Measurements from ENCODE around the gene SOD3.

Gene SOD3

GRCh38 chr4:24775032-24775605 is 20.3 kb upstream of the SOD3 start:
- Histone ChIP-seq H3K27ac (ENCODE audit: insufficient read depth in 1 of 2, low read depth in 1 of 2, low read length in 2 of 2, poor library complexity in 1 of 2, severe bottlenecking in 2 of 2) (no peak overlapping the region), H3K9me3 (ENCODE audit: control extremely low read depth in 1 of 5, control insufficient read depth in 4 of 5, insufficient read depth in 2 of 5, low read depth in 1 of 5, low read length in 4 of 5) (no peaks in the 10 kb centered on the region), H3K27me3 (replicated peaks in 2 of 5; ENCODE audit: control insufficient read depth in 4 of 5, insufficient read depth in 5 of 5, low read length in 4 of 5) (peaks cover 0 to 2% (median 0%) of the 10 kb centered on the region in 5 experiments), H3K36me3 (ENCODE audit: control insufficient read depth in 4 of 4, insufficient read depth in 4 of 4, low read length in 3 of 4) (no peaks in the 10 kb centered on the region), H3K4me1 (ENCODE audit: control extremely low read depth in 1 of 4, control insufficient read depth in 4 of 4, insufficient read depth in 4 of 4, low read length in 3 of 4) (no peaks in the 10 kb centered on the region), H3K4me3 (ENCODE audit: control insufficient read depth in 1 of 7, extremely low read depth in 1 of 7, insufficient read depth in 4 of 7, low read depth in 2 of 7, low read length in 6 of 7) (no peak overlapping the region)
- CTCF ChIA-PET: no interaction called here
- no peak for DNase-seq
- POLR2A ChIA-PET: no interaction called here
- 100% methylated on average over 2 of the region's 2 CpGs for WGBS (ENCODE audit: insufficient coverage)

DNA sequence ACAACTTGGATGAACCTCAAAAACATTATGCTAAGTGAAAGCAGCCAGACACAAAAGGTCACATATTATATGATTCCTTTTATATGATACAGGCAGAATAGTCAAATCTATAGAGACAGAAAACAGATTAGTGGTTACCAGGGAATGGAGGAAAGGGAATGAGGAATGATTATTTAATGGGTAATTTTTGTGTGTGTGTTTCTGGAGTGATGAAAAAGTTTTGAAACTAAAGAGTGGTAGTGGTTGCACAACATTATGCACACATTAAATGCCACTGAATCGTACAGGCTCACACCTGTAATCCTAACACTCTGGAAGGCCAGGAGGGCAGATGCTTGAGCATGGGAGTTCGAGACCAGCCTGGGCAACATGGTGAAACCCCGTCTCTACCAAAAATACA is 19.6 kb upstream of the SOD3 start:
- no peak for DNase-seq
- Histone ChIP-seq H3K4me3 (ENCODE audit: control insufficient read depth in 1 of 7, extremely low read depth in 1 of 7, insufficient read depth in 4 of 7, low read depth in 2 of 7, low read length in 6 of 7) (no peak overlapping the region), H3K9me3 (ENCODE audit: control extremely low read depth in 1 of 5, control insufficient read depth in 4 of 5, insufficient read depth in 2 of 5, low read depth in 1 of 5, low read length in 4 of 5) (no peaks in the 10 kb centered on the region), H3K4me1 (ENCODE audit: control extremely low read depth in 1 of 4, control insufficient read depth in 4 of 4, insufficient read depth in 4 of 4, low read length in 3 of 4) (no peaks in the 10 kb centered on the region), H3K36me3 (ENCODE audit: control insufficient read depth in 4 of 4, insufficient read depth in 4 of 4, low read length in 3 of 4) (no peaks in the 10 kb centered on the region), H3K27me3 (replicated peaks in 2 of 5; ENCODE audit: control insufficient read depth in 4 of 5, insufficient read depth in 5 of 5, low read length in 4 of 5) (peaks cover 0 to 2% (median 0%) of the 10 kb centered on the region in 5 experiments), H3K27ac (ENCODE audit: insufficient read depth in 1 of 2, low read depth in 1 of 2, low read length in 2 of 2, poor library complexity in 1 of 2, severe bottlenecking in 2 of 2) (no peak overlapping the region)
- POLR2A ChIA-PET: no interaction called here
- 100% methylated on average over 3 of the region's 3 CpGs for WGBS (ENCODE audit: insufficient coverage)
- CTCF ChIA-PET: no interaction called here

- 79% methylated on average over 6 of the region's 11 CpGs for WGBS (ENCODE audit: insufficient coverage)
- no peak for DNase-seq
- H3K36me3 ChIP-seq (ENCODE audit: control insufficient read depth in 4 of 4, insufficient read depth in 4 of 4, low read length in 3 of 4): no peaks in the 10 kb centered on the region
- no peaks in the 10 kb centered on the region for H3K4me1 ChIP-seq (ENCODE audit: control extremely low read depth in 1 of 4, control insufficient read depth in 4 of 4, insufficient read depth in 4 of 4, low read length in 3 of 4)
- H3K4me3 ChIP-seq (ENCODE audit: control insufficient read depth in 1 of 7, extremely low read depth in 1 of 7, insufficient read depth in 4 of 7, low read depth in 2 of 7, low read length in 6 of 7): no peak overlapping the region
- no peaks in the 10 kb centered on the region for H3K9me3 ChIP-seq (ENCODE audit: control extremely low read depth in 1 of 5, control insufficient read depth in 4 of 5, insufficient read depth in 2 of 5, low read depth in 1 of 5, low read length in 4 of 5)
- no peak overlapping the region for H3K27ac ChIP-seq (ENCODE audit: insufficient read depth in 1 of 2, low read depth in 1 of 2, low read length in 2 of 2, poor library complexity in 1 of 2, severe bottlenecking in 2 of 2)
- H3K27me3 ChIP-seq (replicated peaks in 2 of 5; ENCODE audit: control insufficient read depth in 4 of 5, insufficient read depth in 5 of 5, low read length in 4 of 5): peaks cover 0 to 5% (median 0%) of the 10 kb centered on the region in 5 experiments
- ChIA-PET CTCF (no interaction called here), POLR2A (no interaction called here)
These were observed 17.6 kb upstream of the SOD3 start for GRCh38 chr4:24777536-24778463.

GRCh38 chr4:24778464-24779225 is 16.7 kb upstream of the SOD3 start:
- CTCF ChIA-PET: interaction anchor here (1.2 kb wide), 1 partner anchor 10 kb away, joined by 3 read pairs; no protein-coding TSS in a partner anchor

DNA sequence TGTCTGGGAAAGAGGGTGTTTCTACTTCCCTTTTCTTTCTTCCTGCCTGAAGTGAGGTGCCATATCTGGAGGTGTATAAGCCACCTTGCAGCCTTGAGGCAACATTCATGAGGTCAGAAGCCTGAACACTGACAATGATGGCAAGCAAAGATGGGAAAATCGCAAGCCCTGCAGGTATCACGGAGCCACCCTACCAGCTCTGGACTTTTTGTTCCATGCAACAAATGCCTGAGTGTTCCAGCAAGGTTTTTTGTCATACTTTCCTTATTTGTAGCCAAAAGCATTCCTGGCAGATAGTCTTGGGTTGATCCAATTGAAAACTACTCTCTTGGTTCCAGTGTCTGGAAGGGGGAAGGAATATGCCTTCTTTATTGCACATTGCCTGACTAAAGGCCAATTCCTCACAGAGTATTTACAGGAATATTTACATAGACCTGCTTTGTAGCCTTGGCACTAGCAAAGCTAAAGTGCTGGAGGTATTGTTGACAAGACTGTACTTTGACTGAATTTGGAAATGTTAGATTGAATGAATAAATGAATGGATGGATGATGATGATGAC is 14.4 kb upstream of the SOD3 start:
- H3K4me1 ChIP-seq (ENCODE audit: control extremely low read depth in 1 of 4, control insufficient read depth in 4 of 4, insufficient read depth in 4 of 4, low read length in 3 of 4): no peaks in the 10 kb centered on the region
- H3K36me3 ChIP-seq (ENCODE audit: control insufficient read depth in 4 of 4, insufficient read depth in 4 of 4, low read length in 3 of 4): no peaks in the 10 kb centered on the region
- ChIA-PET POLR2A (no interaction called here), CTCF (no interaction called here)
- DNase-seq: no peak
- H3K4me3 ChIP-seq (ENCODE audit: control insufficient read depth in 1 of 7, extremely low read depth in 1 of 7, insufficient read depth in 4 of 7, low read depth in 2 of 7, low read length in 6 of 7): no peak overlapping the region
- no peak overlapping the region for H3K27ac ChIP-seq (ENCODE audit: insufficient read depth in 1 of 2, low read depth in 1 of 2, low read length in 2 of 2, poor library complexity in 1 of 2, severe bottlenecking in 2 of 2)
- peaks cover 0 to 5% (median 0%) of the 10 kb centered on the region in 5 experiments for H3K27me3 ChIP-seq (replicated peaks in 2 of 5; ENCODE audit: control insufficient read depth in 4 of 5, insufficient read depth in 5 of 5, low read length in 4 of 5)
- H3K9me3 ChIP-seq (ENCODE audit: control extremely low read depth in 1 of 5, control insufficient read depth in 4 of 5, insufficient read depth in 2 of 5, low read depth in 1 of 5, low read length in 4 of 5): peaks cover 0 to under 1% (median 0%) of the 10 kb centered on the region in 5 experiments
- 96% methylated on average over 2 of the region's 2 CpGs for WGBS (ENCODE audit: insufficient coverage)

More at GRCh38 chr4:24778464-24779225, 16.7 kb upstream of the SOD3 start:
- POLR2A ChIA-PET: no interaction called here
- peaks cover 0 to 5% (median 0%) of the 10 kb centered on the region in 5 experiments for H3K27me3 ChIP-seq (replicated peaks in 2 of 5; ENCODE audit: control insufficient read depth in 4 of 5, insufficient read depth in 5 of 5, low read length in 4 of 5)
- 0% methylated on average over 1 of the region's 3 CpGs for WGBS (ENCODE audit: insufficient coverage)
- no peaks in the 10 kb centered on the region for H3K4me1 ChIP-seq (ENCODE audit: control extremely low read depth in 1 of 4, control insufficient read depth in 4 of 4, insufficient read depth in 4 of 4, low read length in 3 of 4)
- H3K36me3 ChIP-seq (ENCODE audit: control insufficient read depth in 4 of 4, insufficient read depth in 4 of 4, low read length in 3 of 4): no peaks in the 10 kb centered on the region
- DNase-seq: no peak
- H3K9me3 ChIP-seq (ENCODE audit: control extremely low read depth in 1 of 5, control insufficient read depth in 4 of 5, insufficient read depth in 2 of 5, low read depth in 1 of 5, low read length in 4 of 5): no peaks in the 10 kb centered on the region
- no peak overlapping the region for H3K27ac ChIP-seq (ENCODE audit: insufficient read depth in 1 of 2, low read depth in 1 of 2, low read length in 2 of 2, poor library complexity in 1 of 2, severe bottlenecking in 2 of 2)
- H3K4me3 ChIP-seq (ENCODE audit: control insufficient read depth in 1 of 7, extremely low read depth in 1 of 7, insufficient read depth in 4 of 7, low read depth in 2 of 7, low read length in 6 of 7): no peak overlapping the region

GRCh38 chr4:24781999-24782745 is 13.2 kb upstream of the SOD3 start:
- no peaks in the 10 kb centered on the region for H3K36me3 ChIP-seq (ENCODE audit: control insufficient read depth in 4 of 4, insufficient read depth in 4 of 4, low read length in 3 of 4)
- ChIA-PET POLR2A (no interaction called here), CTCF (no interaction called here)
- no peak overlapping the region for H3K4me3 ChIP-seq (ENCODE audit: control insufficient read depth in 1 of 7, extremely low read depth in 1 of 7, insufficient read depth in 4 of 7, low read depth in 2 of 7, low read length in 6 of 7)
- no peak for DNase-seq
- peaks cover 0 to 2% (median 0%) of the 10 kb centered on the region in 5 experiments for H3K9me3 ChIP-seq (ENCODE audit: control extremely low read depth in 1 of 5, control insufficient read depth in 4 of 5, insufficient read depth in 2 of 5, low read depth in 1 of 5, low read length in 4 of 5)
- H3K27ac ChIP-seq (ENCODE audit: insufficient read depth in 1 of 2, low read depth in 1 of 2, low read length in 2 of 2, poor library complexity in 1 of 2, severe bottlenecking in 2 of 2): no peak overlapping the region
- H3K4me1 ChIP-seq (ENCODE audit: control extremely low read depth in 1 of 4, control insufficient read depth in 4 of 4, insufficient read depth in 4 of 4, low read length in 3 of 4): no peaks in the 10 kb centered on the region
- H3K27me3 ChIP-seq (replicated peaks in 2 of 5; ENCODE audit: control insufficient read depth in 4 of 5, insufficient read depth in 5 of 5, low read length in 4 of 5): peaks cover 0 to 5% (median 0%) of the 10 kb centered on the region in 5 experiments
- 95% methylated on average over 2 of the region's 6 CpGs for WGBS (ENCODE audit: insufficient coverage)

Data from common myeloid progenitor, CD34-positive (primary cell).